Mononuclear cell (primary cell): ENCODE data around the gene SLFN13. TPM values are rescaled to one million over a fixed set of nuclear protein-coding genes. Genes with fewer than 3 reads are reported as not detected.
"Not testable (repeated sequence)": the region's sequence is repeated elsewhere in the genome, so short reads cannot be mapped to it uniquely, and the experiment has no call there.

Experiments used
- H3K27me3 ChIP-seq: 2 replicates; pipeline ENCODE4 v1.6.0; 2011; ENCODE audit warnings: low read length, control low read depth; ENCODE audit not compliant: insufficient read depth
- H3K4me1 ChIP-seq: 2 replicates; pipeline ENCODE4 v1.5.1; 2011; ENCODE audit warnings: mild to moderate bottlenecking, low read length, control low read depth; ENCODE audit not compliant: insufficient read depth
- H3K4me3 ChIP-seq: 2 replicates; pipeline ENCODE4 v1.5.1; 2011; ENCODE audit warnings: mild to moderate bottlenecking, low read length, moderate library complexity
- H3K9me3 ChIP-seq: 2 replicates; pipeline ENCODE4 v1.5.1; 2011; ENCODE audit warnings: low read depth, mild to moderate bottlenecking, control low read depth, low read length
- total RNA-seq: library from RNA; depleted of rRNA; stranded (reverse); fragments of >200 nt; gene quantifications from one replicate; pipeline ENCODE4 v1.2.3, GENCODE V29; 2012

The SLFN13 gene
- total RNA-seq, 1 donor = 15.1 TPM

DNA sequence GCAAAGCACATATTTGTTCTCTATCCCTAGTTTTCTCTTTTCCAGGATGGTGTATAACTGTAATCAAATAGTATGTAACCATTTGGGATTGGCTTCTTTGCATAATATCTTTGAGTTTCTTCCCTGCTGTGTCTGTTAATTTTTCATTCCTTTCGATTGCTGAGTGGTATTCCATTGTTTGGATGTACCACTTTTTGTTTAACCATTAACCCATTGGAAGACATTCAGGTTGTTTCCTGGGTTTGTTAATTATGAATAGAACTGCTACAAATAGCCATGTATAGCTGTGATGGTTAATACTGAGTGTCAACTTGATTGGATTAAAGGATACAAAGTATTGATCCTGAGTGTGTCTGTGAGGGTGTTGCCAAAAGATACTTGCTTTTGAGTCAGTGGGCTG lies 4.6 kb upstream of the SLFN13 start:
- no peaks in the 10 kb centered on the region for H3K27me3 ChIP-seq
- peaks cover 13% of the 10 kb centered on the region for H3K4me1 ChIP-seq
- H3K9me3 ChIP-seq = no peaks in the 10 kb centered on the region
- no peak overlapping the region for H3K4me3 ChIP-seq

- no peaks in the 10 kb centered on the region for H3K9me3 ChIP-seq
- no peaks in the 10 kb centered on the region for H3K27me3 ChIP-seq
- peak overlapping the region; percentile 51 for H3K4me3 ChIP-seq
- H3K4me1 ChIP-seq = peaks cover 22% of the 10 kb centered on the region
These were observed 885 bp upstream of the SLFN13 start for GRCh38 chr17:35449371-35449931.

DNA sequence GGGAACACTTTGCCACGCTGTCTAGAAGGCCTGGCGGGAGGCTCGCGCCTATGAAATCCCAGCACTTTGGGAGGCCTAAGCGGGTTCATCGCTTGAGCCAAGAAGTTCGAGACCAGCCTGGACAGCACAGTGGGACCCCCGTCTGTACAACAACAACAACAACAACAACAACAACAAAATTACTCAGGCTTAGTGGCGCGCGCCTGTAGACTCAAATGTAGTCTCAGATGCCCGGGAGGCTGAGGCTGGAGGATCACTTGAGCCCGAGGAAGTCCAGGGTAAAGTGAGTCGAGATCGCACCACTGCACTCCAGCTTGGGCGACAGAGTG lies 297 bp upstream of the SLFN13 start:
- no peaks in the 10 kb centered on the region for H3K9me3 ChIP-seq
- peaks cover 22% of the 10 kb centered on the region for H3K4me1 ChIP-seq
- H3K27me3 ChIP-seq = no peaks in the 10 kb centered on the region
- peak overlapping the region; percentile 51 for H3K4me3 ChIP-seq

DNA sequence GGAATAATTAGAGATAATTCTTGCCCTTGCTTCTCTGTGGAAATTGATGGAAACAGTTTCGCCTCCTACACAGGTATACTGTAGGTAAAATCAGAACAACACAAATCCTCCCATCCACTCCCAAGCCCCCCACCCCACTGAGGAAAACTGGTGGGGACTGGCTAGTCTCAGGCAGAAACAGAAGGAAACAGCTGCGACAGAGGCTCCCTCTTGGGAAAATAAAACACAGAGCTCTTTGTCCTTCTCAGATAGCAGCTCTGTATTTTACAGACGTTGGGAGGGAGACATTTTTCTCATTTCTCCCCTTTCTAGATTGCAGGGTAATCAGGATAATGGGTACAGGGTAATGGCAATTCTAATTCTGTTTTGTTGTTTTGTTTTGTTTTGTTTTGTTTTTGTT lies 1.1 kb downstream of the SLFN13 start:
- H3K4me1 ChIP-seq = peaks cover 22% of the 10 kb centered on the region
- no peaks in the 10 kb centered on the region for H3K27me3 ChIP-seq
- no peaks in the 10 kb centered on the region for H3K9me3 ChIP-seq
- peak overlapping the region; percentile 51 for H3K4me3 ChIP-seq

- peaks cover 7% of the 10 kb centered on the region for H3K4me1 ChIP-seq
- H3K27me3 ChIP-seq = no peaks in the 10 kb centered on the region
- no peak overlapping the region for H3K4me3 ChIP-seq
- no peaks in the 10 kb centered on the region for H3K9me3 ChIP-seq
These were observed 10.1 kb downstream of the SLFN13 start for GRCh38 chr17:35438433-35438832.

DNA sequence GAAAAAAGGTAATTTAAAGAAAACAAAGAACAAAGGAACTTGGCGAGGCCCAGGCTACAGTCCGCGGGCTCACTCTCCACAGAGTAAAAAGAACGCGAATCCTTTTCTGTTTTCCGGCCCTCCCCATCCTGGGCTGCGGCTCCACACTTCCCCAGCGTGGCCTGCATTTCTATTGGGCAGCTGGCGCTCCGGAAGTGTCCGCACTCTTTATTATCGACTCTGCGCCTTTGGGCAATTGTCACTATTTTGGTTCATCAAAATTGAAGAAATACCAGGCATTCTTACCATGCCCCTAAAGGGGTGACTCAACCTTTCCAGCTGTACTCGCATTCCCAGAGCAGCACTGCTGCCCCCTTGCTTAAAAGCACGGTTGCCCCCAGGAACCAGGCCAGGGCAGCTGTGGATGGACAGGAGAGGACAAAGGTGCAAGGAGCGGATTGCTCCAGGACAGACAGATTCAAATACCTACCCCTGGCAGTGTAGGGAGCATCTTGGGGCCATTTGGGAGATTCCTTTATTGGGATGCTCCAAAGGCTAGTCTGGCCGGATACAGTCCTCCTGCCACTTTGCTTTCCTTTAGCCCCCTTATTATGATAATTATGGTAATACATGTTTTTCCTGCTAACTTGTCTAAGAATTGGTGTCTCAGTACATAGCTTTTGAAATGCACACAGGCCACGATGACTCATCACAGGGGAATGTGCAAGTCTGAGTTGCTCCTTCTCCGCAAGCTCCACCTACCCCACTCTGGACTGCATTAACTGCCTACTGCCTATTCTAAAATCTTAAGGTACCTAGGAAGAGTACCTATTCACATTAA lies 15.3 kb downstream of the SLFN13 start:
- Histone ChIP-seq H3K4me1 (peaks cover 32% of the 10 kb centered on the region), H3K4me3 (peak overlapping the region; percentile 97), H3K27me3 (no peaks in the 10 kb centered on the region), H3K9me3 (no peaks in the 10 kb centered on the region)

GRCh38 chr17:35432176-35433074 lies 16.1 kb downstream of the SLFN13 start, which contains the start of gene SLFN12:
TSS of gene SLFN12 (minus strand) at chr17:35432500. CDS start at chr17:35423028, 9,472 bp downstream.
- peak within 1 kb of the TSS; percentile 97 for H3K4me3 ChIP-seq

DNA sequence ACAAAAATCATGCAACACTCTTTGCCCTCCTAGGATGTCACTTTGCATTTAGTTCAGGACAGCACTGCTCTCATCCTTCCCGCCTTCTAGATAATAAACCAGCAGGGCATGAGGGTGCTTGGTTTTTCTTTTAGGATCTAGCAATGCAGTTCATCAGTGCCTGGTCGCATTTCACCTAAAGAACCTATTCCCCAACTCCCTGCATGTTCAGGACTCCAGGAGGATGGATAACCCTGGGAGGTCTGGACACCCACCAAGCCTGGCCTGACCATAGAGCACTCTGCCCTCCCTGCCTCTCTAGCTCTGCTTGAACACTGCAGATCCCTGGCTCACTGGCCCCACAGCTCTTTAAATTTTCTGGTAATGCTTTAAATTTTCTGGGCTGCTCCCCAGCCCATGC lies 18.9 kb downstream of the SLFN13 start:
- Histone ChIP-seq H3K4me1 (peaks cover 34% of the 10 kb centered on the region), H3K4me3 (no peak overlapping the region), H3K27me3 (no peaks in the 10 kb centered on the region), H3K9me3 (no peaks in the 10 kb centered on the region)

More at GRCh38 chr17:35432176-35433074, 16.1 kb downstream of the SLFN13 start, which contains the start of gene SLFN12:
- no peaks in the 10 kb centered on the region for H3K27me3 ChIP-seq
- H3K4me1 ChIP-seq = peaks cover 34% of the 10 kb centered on the region
- no peaks in the 10 kb centered on the region for H3K9me3 ChIP-seq

- Histone ChIP-seq H3K4me1 (peaks cover 25% of the 10 kb centered on the region), H3K27me3 (no peaks in the 10 kb centered on the region)
These were observed 20.3 kb downstream of the SLFN13 start for GRCh38 chr17:35428229-35428628.

GRCh38 chr17:35423761-35424160 lies 24.8 kb downstream of the SLFN13 start:
- Histone ChIP-seq H3K4me1 (peaks cover 7% of the 10 kb centered on the region), H3K4me3 (no peak overlapping the region), H3K27me3 (no peaks in the 10 kb centered on the region), H3K9me3 (no peaks in the 10 kb centered on the region)

More at GRCh38 chr17:35428229-35428628, 20.3 kb downstream of the SLFN13 start:
- Histone ChIP-seq H3K4me3 (no peak overlapping the region), H3K9me3 (no peaks in the 10 kb centered on the region)

DNA sequence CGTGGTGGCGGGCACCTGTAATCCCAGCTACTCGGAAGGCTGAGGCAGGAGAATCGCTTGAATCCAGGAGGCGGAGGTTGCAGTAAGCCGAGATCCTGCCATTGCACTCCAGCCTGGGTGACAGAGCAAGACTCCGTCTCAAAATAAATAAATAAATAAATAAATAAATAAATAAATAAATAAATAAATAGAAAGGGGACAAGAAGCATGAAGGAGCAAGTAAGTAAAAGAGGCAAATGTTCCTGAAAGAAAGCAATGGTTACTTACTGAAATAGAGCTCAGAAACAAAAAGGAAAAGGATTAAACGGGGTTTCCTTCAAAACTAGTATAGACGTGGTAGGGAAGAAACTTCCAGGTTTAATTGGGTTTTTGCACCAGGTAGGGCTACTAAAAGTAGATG lies 27.5 kb downstream of the SLFN13 start:
- H3K27me3 ChIP-seq, H3K9me3 ChIP-seq, H3K4me3 ChIP-seq, H3K4me1 ChIP-seq: not testable (repeated sequence)

- Histone ChIP-seq H3K4me3 (no peak overlapping the region), H3K4me1 (no peaks in the 10 kb centered on the region), H3K27me3 (no peaks in the 10 kb centered on the region), H3K9me3 (no peaks in the 10 kb centered on the region)
These were observed 31.9 kb downstream of the SLFN13 start for GRCh38 chr17:35416659-35417058.

DNA sequence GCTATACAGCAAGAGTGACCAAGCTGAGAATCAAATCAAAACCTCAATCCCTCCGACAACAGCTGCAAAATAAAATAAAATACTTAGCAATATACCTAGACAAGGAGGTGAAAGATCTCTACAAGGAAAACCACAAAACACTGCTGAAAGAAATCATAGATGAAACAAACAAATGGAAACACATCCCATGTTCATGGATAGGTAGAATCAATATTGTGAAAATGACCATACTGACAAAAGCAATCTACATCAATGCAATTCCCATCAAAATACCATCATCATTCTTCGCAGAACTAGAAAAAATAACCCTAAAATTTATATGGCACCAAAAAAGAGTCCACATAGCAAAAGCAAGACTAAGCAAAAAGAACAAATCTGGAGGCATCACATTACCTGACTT lies 33.9 kb downstream of the SLFN13 start:
- H3K4me1 ChIP-seq, H3K27me3 ChIP-seq, H3K9me3 ChIP-seq, H3K4me3 ChIP-seq: not testable (repeated sequence)

- H3K9me3 ChIP-seq = no peaks in the 10 kb centered on the region
- no peak overlapping the region for H3K4me3 ChIP-seq
- H3K4me1 ChIP-seq = no peaks in the 10 kb centered on the region
- H3K27me3 ChIP-seq = no peaks in the 10 kb centered on the region
These were observed 34.3 kb downstream of the SLFN13 start for GRCh38 chr17:35414247-35414646.

DNA sequence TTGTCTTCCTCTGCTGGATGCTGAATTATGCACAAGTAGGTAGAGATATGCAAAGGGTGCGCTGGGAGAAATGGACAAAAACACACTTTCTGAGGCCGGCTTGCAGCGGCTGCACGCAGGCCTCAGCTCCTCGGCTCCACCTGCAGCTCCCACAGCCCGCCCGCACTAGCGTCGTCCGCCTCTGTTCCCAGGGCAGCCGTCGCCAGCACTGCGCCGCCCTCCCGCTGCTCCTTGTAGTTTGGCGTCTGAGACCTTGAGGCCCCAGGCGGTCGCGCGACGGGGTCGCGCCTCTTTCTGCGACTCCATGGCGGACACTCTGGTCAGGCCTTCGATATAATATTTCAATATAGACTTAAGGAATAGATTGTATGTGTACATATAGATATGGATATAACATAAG lies 41.0 kb downstream of the SLFN13 start:
- Histone ChIP-seq H3K27me3 (no peaks in the 10 kb centered on the region), H3K9me3 (no peaks in the 10 kb centered on the region), H3K4me1 (no peaks in the 10 kb centered on the region), H3K4me3 (no peak overlapping the region)
